Activated T-helper 1 cell treated with Interleukin-2 at 50 U/mL for 16 hours (primary cell): Measurements from ENCODE around the gene RSL1D1.
"Not testable (repeated sequence)": the region's sequence is repeated elsewhere in the genome, so short reads cannot be mapped to it uniquely, and the experiment has no call there.

Source experiments
- DNase-seq: peaks from one replicate; pipeline ENCODE4 v3.0.0-alpha.2; 2020; ENCODE audit warnings: low read depth

Gene RSL1D1

GRCh38 chr16:11843861-11844260, 7.5 kb downstream of the RSL1D1 start:
- no peak for DNase-seq

- DNase-seq, result no peak
These were observed 8.1 kb downstream of the RSL1D1 start for GRCh38 chr16:11843206-11843605.

GRCh38 chr16:11841026-11841425, 10.3 kb downstream of the RSL1D1 start:
- no peak for DNase-seq

- DNase-seq, result no peak
These were observed 14.6 kb downstream of the RSL1D1 start for GRCh38 chr16:11836650-11837244.

- no peak for DNase-seq
These were observed 15.3 kb downstream of the RSL1D1 start for GRCh38 chr16:11835891-11836649.

GRCh38 chr16:11835309-11835708, 16.0 kb downstream of the RSL1D1 start:
- no peak for DNase-seq

- DNase-seq, result no peak
These were observed 17.2 kb downstream of the RSL1D1 start for GRCh38 chr16:11833951-11834695.

GRCh38 chr16:11828696-11829095, 22.6 kb downstream of the RSL1D1 start:
- DNase-seq, result no peak

GRCh38 chr16:11825520-11826165, 25.7 kb downstream of the RSL1D1 start:
- DNase-seq, result not testable (repeated sequence)

GRCh38 chr16:11824362-11824761, 27.0 kb downstream of the RSL1D1 start:
- no peak for DNase-seq

- not testable (repeated sequence) for DNase-seq
These were observed 27.7 kb downstream of the RSL1D1 start for GRCh38 chr16:11823645-11824044.

GRCh38 chr16:11819798-11820197, 31.5 kb downstream of the RSL1D1 start:
- DNase-seq, result no peak

- DNase-seq, result not testable (repeated sequence)
These were observed 32.4 kb downstream of the RSL1D1 start for GRCh38 chr16:11818970-11819369.

GRCh38 chr16:11816123-11816522, 35.2 kb downstream of the RSL1D1 start:
- DNase-seq, result no peak

GRCh38 chr16:11814800-11815199, 36.5 kb downstream of the RSL1D1 start:
- not testable (repeated sequence) for DNase-seq

- no peak for DNase-seq
These were observed 44.6 kb downstream of the RSL1D1 start for GRCh38 chr16:11806721-11807120.

GRCh38 chr16:11805556-11805955, 45.8 kb downstream of the RSL1D1 start:
- DNase-seq, result no peak

- DNase-seq, result no peak
These were observed 49.8 kb downstream of the RSL1D1 start for GRCh38 chr16:11801481-11802021.

- DNase-seq, result no peak
These were observed 51.0 kb downstream of the RSL1D1 start for GRCh38 chr16:11800382-11800718.

GRCh38 chr16:11799509-11800381, 51.6 kb downstream of the RSL1D1 start:
- no peak for DNase-seq

GRCh38 chr16:11799017-11799381, 52.3 kb downstream of the RSL1D1 start:
- DNase-seq, result no peak

GRCh38 chr16:11797957-11798299, 53.4 kb downstream of the RSL1D1 start:
- DNase-seq, result no peak
